Upper lobe of right lung (tissue), 1 donor: ENCODE results near the gene ATP6V0A4. TPM values are rescaled to one million over a fixed set of nuclear protein-coding genes. Genes with fewer than 3 reads are reported as not detected.
"Not testable (repeated sequence)": the region's sequence is repeated elsewhere in the genome, so short reads cannot be mapped to it uniquely, and the experiment has no call there.

ENCODE experiments used
- ATAC-seq: fragments of 200-7000 bp; cut with Tn5 transposase; one replicate; pipeline ENCODE4 v1.9.1; 2020; ENCODE audit warnings: mild to moderate bottlenecking, moderate library complexity
- DNase-seq: peaks from one replicate; pipeline ENCODE4 v3.0.0-alpha.2; 2020
- H3K27ac ChIP-seq: fragments of 200-600 bp; one replicate; pipeline ENCODE4 v1.8.0; 2022
- H3K27me3 ChIP-seq: fragments of 200-600 bp; one replicate; pipeline ENCODE4 v1.8.0; 2022; ENCODE audit warnings: mild to moderate bottlenecking
- H3K36me3 ChIP-seq: fragments of 200-600 bp; one replicate; pipeline ENCODE4 v1.8.0; 2022
- H3K4me1 ChIP-seq: fragments of 200-600 bp; one replicate; pipeline ENCODE4 v1.8.0; 2022
- H3K4me3 ChIP-seq: fragments of 200-600 bp; one replicate; pipeline ENCODE4 v1.8.0; 2022; ENCODE audit warnings: mild to moderate bottlenecking
- H3K9me3 ChIP-seq: fragments of 200-600 bp; one replicate; pipeline ENCODE4 v1.8.0; 2022
- intact Hi-C: fragments of 100-400 bp; cut with DNase I; formaldehyde crosslinking; loops from one replicate; pipeline ENCODE4 v1.11.0; 2022
- total RNA-seq: library from RNA; stranded (reverse); fragmentation: NEBNext Ultra II Directional; extraction: Animal tissue kit (Norgen Biotek cat#: 25700); gene quantifications from one replicate; pipeline ENCODE4 v1.2.1, GENCODE V29; 2021
- TF ChIP-seq, protein P1 (sequence below): fragments of 200-600 bp; IDR thresholded peaks from one replicate; pipeline ENCODE4 v1.8.0; 2022; ENCODE audit warnings: antibody characterized with exemption
- donor health status: DM: no; HTN: yes; CAD: no; lungs with severe emphysema.

The ATP6V0A4 gene
- total RNA-seq, 1 donor from 2014 or later, result 2.4 TPM

DNA sequence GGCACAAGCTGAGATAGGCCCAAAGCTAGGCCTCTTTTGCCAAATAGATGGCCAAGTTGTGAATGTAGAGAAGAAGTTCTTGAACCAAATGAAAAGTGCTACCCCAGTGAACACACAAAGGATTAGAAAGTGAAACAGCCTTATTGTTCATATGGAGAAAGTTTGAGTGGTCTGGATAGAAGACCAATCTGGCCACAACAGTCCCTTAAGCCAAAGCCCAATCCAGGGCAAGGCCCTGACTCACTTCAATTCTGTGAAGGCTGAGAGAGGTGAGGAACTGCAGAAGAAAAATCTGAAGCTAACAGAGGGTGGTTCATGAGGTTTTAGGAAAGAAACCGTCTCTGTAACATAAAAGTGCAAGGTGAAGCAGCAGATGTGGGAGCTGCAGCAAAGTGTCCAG lies 18.7 kb upstream of the ATP6V0A4 start:
- no peaks in the 10 kb centered on the region for H3K36me3 ChIP-seq
- no peak overlapping the region for H3K4me3 ChIP-seq
- intact Hi-C loops, result no loop called here
- H3K27ac ChIP-seq, result no peak overlapping the region
- DNase-seq (no peak), ATAC-seq (no peak)
- TF ChIP-seq, protein P1, sequence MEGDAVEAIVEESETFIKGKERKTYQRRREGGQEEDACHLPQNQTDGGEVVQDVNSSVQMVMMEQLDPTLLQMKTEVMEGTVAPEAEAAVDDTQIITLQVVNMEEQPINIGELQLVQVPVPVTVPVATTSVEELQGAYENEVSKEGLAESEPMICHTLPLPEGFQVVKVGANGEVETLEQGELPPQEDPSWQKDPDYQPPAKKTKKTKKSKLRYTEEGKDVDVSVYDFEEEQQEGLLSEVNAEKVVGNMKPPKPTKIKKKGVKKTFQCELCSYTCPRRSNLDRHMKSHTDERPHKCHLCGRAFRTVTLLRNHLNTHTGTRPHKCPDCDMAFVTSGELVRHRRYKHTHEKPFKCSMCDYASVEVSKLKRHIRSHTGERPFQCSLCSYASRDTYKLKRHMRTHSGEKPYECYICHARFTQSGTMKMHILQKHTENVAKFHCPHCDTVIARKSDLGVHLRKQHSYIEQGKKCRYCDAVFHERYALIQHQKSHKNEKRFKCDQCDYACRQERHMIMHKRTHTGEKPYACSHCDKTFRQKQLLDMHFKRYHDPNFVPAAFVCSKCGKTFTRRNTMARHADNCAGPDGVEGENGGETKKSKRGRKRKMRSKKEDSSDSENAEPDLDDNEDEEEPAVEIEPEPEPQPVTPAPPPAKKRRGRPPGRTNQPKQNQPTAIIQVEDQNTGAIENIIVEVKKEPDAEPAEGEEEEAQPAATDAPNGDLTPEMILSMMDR, result no peak
- no peaks in the 10 kb centered on the region for H3K9me3 ChIP-seq
- H3K27me3 ChIP-seq, result no peaks in the 10 kb centered on the region
- no peaks in the 10 kb centered on the region for H3K4me1 ChIP-seq

DNA sequence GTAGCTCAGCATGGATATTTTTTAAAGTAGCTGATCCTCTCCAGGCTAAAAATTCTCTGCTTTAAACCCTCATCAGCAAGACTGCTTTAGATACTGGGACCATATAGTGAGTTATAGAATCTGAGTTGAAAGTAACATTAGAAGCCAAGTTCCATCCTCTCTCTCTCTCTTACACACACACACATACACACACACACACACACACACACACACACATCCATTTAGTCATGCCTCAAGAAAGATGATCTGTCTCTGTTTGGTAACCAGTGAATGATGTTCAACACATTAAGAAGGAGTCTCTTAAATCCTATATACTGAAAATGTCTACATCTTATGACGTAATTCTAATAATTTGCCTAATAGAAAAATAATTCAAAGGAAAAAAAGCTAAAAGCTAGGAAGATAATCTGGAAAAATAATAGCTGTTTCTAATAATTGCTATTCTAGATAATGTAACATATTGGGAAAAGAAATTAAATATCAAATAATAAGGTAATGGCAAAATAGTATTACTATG lies 16.9 kb upstream of the ATP6V0A4 start:
- H3K4me1 ChIP-seq, result no peaks in the 10 kb centered on the region
- intact Hi-C loops, result no loop called here
- DNase-seq (no peak), ATAC-seq (no peak)
- no peak overlapping the region for H3K27ac ChIP-seq
- no peak overlapping the region for H3K4me3 ChIP-seq
- no peaks in the 10 kb centered on the region for H3K27me3 ChIP-seq
- no peaks in the 10 kb centered on the region for H3K36me3 ChIP-seq
- H3K9me3 ChIP-seq, result no peaks in the 10 kb centered on the region
- TF ChIP-seq, protein P1, result no peak

DNA sequence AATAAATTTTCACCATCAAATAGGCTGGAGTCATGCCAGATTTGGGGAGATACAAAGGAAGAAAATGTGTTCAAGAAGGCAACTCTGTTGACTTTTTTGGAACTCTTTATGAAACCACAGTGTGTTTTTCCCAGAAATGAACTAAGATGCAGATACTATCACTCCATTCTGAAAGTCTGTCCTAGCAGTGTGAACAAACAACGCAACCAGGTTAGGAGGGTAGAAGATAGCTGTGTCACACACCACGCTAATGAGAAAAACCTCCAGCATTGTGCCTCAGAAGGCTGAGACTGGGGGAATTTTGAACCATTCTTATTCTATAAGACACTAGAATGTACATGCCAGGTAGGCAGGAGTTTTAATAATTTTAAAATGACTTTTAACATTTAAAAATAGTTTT lies 15.9 kb upstream of the ATP6V0A4 start:
- intact Hi-C loops, result no loop called here
- H3K27ac ChIP-seq, result no peak overlapping the region
- no peaks in the 10 kb centered on the region for H3K27me3 ChIP-seq
- ATAC-seq, result no peak
- H3K4me3 ChIP-seq, result no peak overlapping the region
- H3K9me3 ChIP-seq, result no peaks in the 10 kb centered on the region
- no peaks in the 10 kb centered on the region for H3K36me3 ChIP-seq
- TF ChIP-seq, protein P1, result no peak
- H3K4me1 ChIP-seq, result no peaks in the 10 kb centered on the region
- DNase-seq, result no peak

DNA sequence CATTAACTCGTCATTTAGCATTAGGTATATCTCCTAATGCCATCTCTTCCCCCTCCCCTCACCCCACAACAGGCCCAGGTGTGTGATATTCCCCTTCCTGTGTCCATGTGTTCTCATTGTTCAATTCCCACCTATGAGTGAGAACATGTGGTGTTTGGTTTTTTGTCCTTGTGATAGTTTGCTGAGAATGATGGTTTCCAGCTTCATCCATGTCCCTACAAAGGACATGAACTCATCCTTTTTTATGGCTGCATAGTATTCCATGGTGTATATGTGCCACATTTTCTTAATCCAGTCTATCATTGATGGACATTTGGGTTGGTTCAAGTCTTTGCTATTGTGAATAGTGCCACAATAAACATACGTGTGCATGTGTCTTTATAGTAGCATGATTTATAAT lies 13.3 kb upstream of the ATP6V0A4 start:
- DNase-seq, ATAC-seq, H3K27ac ChIP-seq, H3K4me3 ChIP-seq, H3K9me3 ChIP-seq, H3K36me3 ChIP-seq, H3K4me1 ChIP-seq, intact Hi-C loops, H3K27me3 ChIP-seq: not testable (repeated sequence)

DNA sequence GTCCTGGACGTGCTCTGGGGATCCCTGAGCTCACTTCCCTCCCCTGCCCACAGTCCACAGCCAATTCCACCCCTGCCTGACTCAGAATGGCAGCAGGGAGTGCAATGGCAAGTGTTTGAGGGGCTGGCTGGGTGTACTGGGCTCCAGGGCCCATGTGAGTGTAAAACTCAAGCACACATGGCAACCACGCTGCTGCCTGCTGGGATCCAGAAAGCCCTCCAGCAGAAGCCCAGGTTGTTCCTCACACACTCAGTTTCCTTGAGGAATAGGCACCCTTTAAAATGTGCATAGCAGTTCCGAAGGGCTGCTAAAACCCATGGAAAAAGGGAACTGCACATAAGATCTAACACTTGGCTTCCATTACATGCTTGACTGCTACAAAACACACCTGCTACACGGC lies 11.3 kb upstream of the ATP6V0A4 start:
- Histone ChIP-seq H3K27ac (no peak overlapping the region), H3K27me3 (no peaks in the 10 kb centered on the region)

DNA sequence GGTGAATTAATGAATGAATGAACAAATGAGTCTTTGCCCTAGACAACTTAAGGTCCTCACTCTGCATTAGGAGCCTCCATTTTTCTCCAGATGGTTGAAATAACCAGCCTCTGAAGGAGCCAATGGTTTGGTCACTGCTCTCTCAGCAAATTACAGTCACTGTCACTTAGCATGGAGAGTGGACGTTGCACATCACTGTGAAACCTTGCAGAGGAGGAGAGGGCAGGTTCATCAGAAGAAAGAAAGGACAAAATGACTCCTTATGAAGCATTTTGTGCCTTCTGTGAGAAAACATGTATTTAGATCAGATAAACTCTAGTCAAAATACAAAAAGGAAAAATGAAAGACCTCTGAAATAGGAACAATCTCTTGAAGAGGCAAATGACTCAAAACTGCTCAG lies 6.6 kb upstream of the ATP6V0A4 start:
- TF ChIP-seq, protein P1, result no peak
- H3K36me3 ChIP-seq, result no peaks in the 10 kb centered on the region
- no peaks in the 10 kb centered on the region for H3K9me3 ChIP-seq
- H3K4me1 ChIP-seq, result no peaks in the 10 kb centered on the region
- H3K27me3 ChIP-seq, result no peaks in the 10 kb centered on the region
- ATAC-seq (no peak), DNase-seq (no peak)
- no peak overlapping the region for H3K4me3 ChIP-seq
- intact Hi-C loops, result no loop called here
- H3K27ac ChIP-seq, result no peak overlapping the region

More for the DNA sequence above, 11.3 kb upstream of the ATP6V0A4 start:
- TF ChIP-seq, protein P1, result no peak
- intact Hi-C loops, result no loop called here
- ATAC-seq (no peak), DNase-seq (no peak)
- H3K4me1 ChIP-seq, result no peaks in the 10 kb centered on the region
- H3K9me3 ChIP-seq, result no peaks in the 10 kb centered on the region
- H3K4me3 ChIP-seq, result no peak overlapping the region
- no peaks in the 10 kb centered on the region for H3K36me3 ChIP-seq
